Keratinocyte (primary cell): ENCODE results near the gene WBP1L. TPM values are rescaled to one million over a fixed set of nuclear protein-coding genes. Genes with fewer than 3 reads are reported as not detected.

Source experiments
- DNase-seq: peaks from one replicate; pipeline ENCODE4 v3.0.0-alpha.2; 2011; ENCODE audit warnings: low read depth, missing footprints, low spot score
- FAIRE-seq: peaks from 2 replicates; lab custom pipeline; 2011; peaks lifted over from hg19 to GRCh38; lab: Jason Lieb, UNC
- H2AFZ ChIP-seq: 2 replicates; pipeline ENCODE4 v1.6.0; 2012; ENCODE audit warnings: low read length, control low read depth, inconsistent platforms; ENCODE audit not compliant: control insufficient read depth
- H3K27ac ChIP-seq: 2 replicates; pipeline ENCODE4 v1.5.1; 2011; ENCODE audit warnings: low read length; ENCODE audit not compliant: control insufficient read depth, insufficient read depth
- H3K27me3 ChIP-seq: 3 replicates; pipeline ENCODE4 v1.6.0; 2011; ENCODE audit warnings: low read length; ENCODE audit not compliant: control insufficient read depth, insufficient read depth; ENCODE audit errors: extremely low read depth
- H3K36me3 ChIP-seq, 2 experiments: 2 replicates in 1 of 2; 3 replicates in 1 of 2; pipeline ENCODE4 v1.5.1; 2011; ENCODE audit warnings: low read length in 2 of 2, mild to moderate bottlenecking in 1 of 2; ENCODE audit not compliant: control insufficient read depth in 2 of 2, insufficient read depth in 2 of 2; ENCODE audit errors: extremely low read depth in 1 of 2
- H3K4me1 ChIP-seq: 3 replicates; pipeline ENCODE4 v1.5.1; 2011; ENCODE audit warnings: low read length; ENCODE audit not compliant: control insufficient read depth, insufficient read depth; ENCODE audit errors: extremely low read depth
- H3K4me2 ChIP-seq: 3 replicates; pipeline ENCODE4 v1.6.0; 2011; ENCODE audit warnings: low read depth, low read length; ENCODE audit not compliant: control insufficient read depth, insufficient read depth; ENCODE audit errors: extremely low read depth
- H3K4me3 ChIP-seq, 3 experiments: fragments of 200-600 bp in 1 of 3; sonication (generic) in 1 of 3; 2 replicates in 2 of 3; 3 replicates in 1 of 3; pipeline ENCODE4 v1.5.1; 2011 to 2016; ENCODE audit warnings: low read length in 3 of 3, mild to moderate bottlenecking in 3 of 3, control low read depth in 2 of 3, inconsistent platforms in 1 of 3, low read depth in 1 of 3, mixed read lengths in 1 of 3, mixed run types in 1 of 3, moderate library complexity in 1 of 3; ENCODE audit not compliant: control insufficient read depth in 2 of 3, insufficient read depth in 2 of 3; ENCODE audit errors: extremely low read depth in 1 of 3
- H3K79me2 ChIP-seq: 2 replicates; pipeline ENCODE4 v1.6.0; 2012; ENCODE audit warnings: low read length; ENCODE audit not compliant: control insufficient read depth, insufficient read depth
- H3K9ac ChIP-seq: 3 replicates; pipeline ENCODE4 v1.6.0; 2011; ENCODE audit warnings: low read length; ENCODE audit not compliant: control insufficient read depth, insufficient read depth; ENCODE audit errors: extremely low read depth
- H3K9me1 ChIP-seq: 3 replicates; pipeline ENCODE4 v1.6.0; 2011; ENCODE audit warnings: low read length; ENCODE audit not compliant: control insufficient read depth, insufficient read depth; ENCODE audit errors: extremely low read depth
- H3K9me3 ChIP-seq: 2 replicates; pipeline ENCODE4 v1.5.1; 2012; ENCODE audit warnings: low read depth, low read length; ENCODE audit not compliant: control insufficient read depth
- H4K20me1 ChIP-seq: 3 replicates; pipeline ENCODE4 v1.6.0; 2011; ENCODE audit warnings: low read length; ENCODE audit not compliant: control insufficient read depth, insufficient read depth; ENCODE audit errors: extremely low read depth
- CTCF ChIP-seq, 3 experiments: IDR thresholded peaks in 1 of 3; conservative IDR thresholded peaks in 1 of 3; optimal IDR thresholded peaks in 1 of 3; 2 replicates in 2 of 3; 3 replicates in 1 of 3; pipeline versions ENCODE3 to v1.5.1; 2011; ENCODE audit warnings: low read length in 3 of 3, mild to moderate bottlenecking in 3 of 3, moderate library complexity in 2 of 3, control low read depth in 1 of 3, inconsistent platforms in 1 of 3; ENCODE audit not compliant: insufficient read depth in 2 of 3; ENCODE audit errors: extremely low read depth in 1 of 3
- EZH2 ChIP-seq: IDR thresholded peaks from one replicate; pipeline ENCODE4 v1.6.1; 2012; ENCODE audit warnings: inconsistent platforms, mild to moderate bottlenecking, low read length, moderate library complexity
- dilution Hi-C: fragments of 300-500 bp; cut with MboI; formaldehyde crosslinking; loops from one replicate; pipeline ENCODE4 v1.7.0; 2020; ENCODE audit warnings: low sequenced_read_pairs; ENCODE audit not compliant: extremely low pct_ligation_motif_present
- polyA plus RNA-seq, 5 experiments: library from polyadenylated mRNA; depleted of rRNA in 3 of 5; stranded (reverse) in 3 of 5; stranded (forward) in 1 of 5; unstranded in 1 of 5; fragments of >200 nt; gene quantifications; 1 replicate in 1 of 5; 2 replicates in 3 of 5; 3 replicates in 1 of 5; pipeline versions ENCODE4 v1.2.1 to v1.2.3, GENCODE V29; 2011 to 2012; ENCODE audit warnings: missing spikeins in 2 of 5, low read depth in 1 of 5, low replicate concordance in 1 of 5
- small RNA-seq, 3 experiments: library from RNA; depleted of rRNA; stranded (forward); fragments of <200 nt; gene quantifications; one replicate each; pipeline ENCODE3, GENCODE V24; 2012; ENCODE audit warnings: low read depth in 3 of 3, low replicate concordance in 1 of 3; ENCODE audit not compliant: insufficient read length in 3 of 3

Gene WBP1L
- polyA plus RNA-seq, 1 donor (not counting 4 experiments of a cell fraction or from before 2014, with no cell fraction given), result 24.3 TPM

DNA sequence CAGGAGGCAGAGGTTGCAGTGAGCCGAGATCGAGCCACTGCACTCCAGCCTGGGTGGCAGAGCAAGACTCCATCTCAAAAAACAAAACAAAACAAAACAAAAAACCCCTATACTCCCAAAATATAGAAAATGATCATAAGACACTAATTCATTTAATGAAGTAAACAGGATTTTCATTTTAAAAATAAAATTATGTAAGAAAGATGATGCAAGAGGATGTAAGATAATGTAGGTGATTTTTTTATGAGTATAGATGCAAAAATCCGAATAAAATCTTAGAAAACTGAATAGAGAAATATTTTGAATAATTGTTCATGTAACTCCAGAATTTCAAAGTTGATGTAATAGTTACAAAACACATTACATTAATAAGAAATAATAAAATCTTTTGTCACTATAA lies 121.9 kb downstream of the WBP1L start:
- Histone ChIP-seq H2AFZ (no peak overlapping the region), H3K9me1 (no peaks in the 10 kb centered on the region), H3K79me2 (no peaks in the 10 kb centered on the region), H3K36me3 (peaks cover 0 to 1% of the 10 kb centered on the region in 2 experiments), H3K9ac (no peak overlapping the region), H3K27me3 (no peaks in the 10 kb centered on the region), H3K27ac (no peak overlapping the region), H3K4me3 (no peak overlapping the region), H4K20me1 (no peaks in the 10 kb centered on the region), H3K4me1 (peaks cover 5% of the 10 kb centered on the region), H3K4me2 (no peak overlapping the region), H3K9me3 (no peaks in the 10 kb centered on the region)
- TF ChIP-seq CTCF (optimal IDR thresholded peaks at IDR 0.05 in 1 of 3, IDR thresholded peaks at IDR 0.05 in 1 of 3, conservative IDR thresholded peaks at IDR 0.05 in 1 of 3; ENCODE audit: extremely low read depth in 1 of 3, insufficient read depth in 2 of 3, low read length in 3 of 3) (no peak), EZH2 (no peak)
- dilution Hi-C loops, result no loop called here
- FAIRE-seq (no peak), DNase-seq (no peak)

Small RNA genes within 50 kb of the gene (small RNA-seq; reads per million reads assigned to genes)
- gene RNU6-1231P, result 0 to 0.25 (median 0) reads per million in 3 experiments

Other genes starting within 250 kb of the WBP1L start
- gene ACTR1A, start 241.2 kb upstream of the WBP1L start, polyA plus RNA-seq, result 160 to 229 TPM (median 162 TPM) in 3 replicates
- gene SUFU, start 240.0 kb upstream of the WBP1L start, polyA plus RNA-seq, result 3.7 to 6.8 TPM (median 4.8 TPM) in 3 replicates
- gene TRIM8, start 99.5 kb upstream of the WBP1L start, polyA plus RNA-seq, result 16.9 to 45.1 TPM (median 24.8 TPM) in 3 replicates
- 7.0 to 10.7 TPM (median 9.2 TPM) in 3 replicates for gene ARL3, start 29.6 kb upstream of the WBP1L start, polyA plus RNA-seq
- 1.7 to 5.7 TPM (median 5.0 TPM) in 3 replicates for gene SFXN2, start 29.3 kb upstream of the WBP1L start, polyA plus RNA-seq
- not detected in 3 replicates for gene CYP17A1, start 93.5 kb downstream of the WBP1L start, polyA plus RNA-seq
- gene BORCS7, start 110.3 kb downstream of the WBP1L start, polyA plus RNA-seq, result 19.8 to 25.9 TPM (median 24.4 TPM) in 3 replicates
- 0.80 to 2.0 TPM (median 0.85 TPM) in 3 replicates for gene AS3MT, start 125.5 kb downstream of the WBP1L start, polyA plus RNA-seq
- 1.4 to 2.6 TPM (median 1.5 TPM) in 3 replicates for gene CNNM2, start 174.3 kb downstream of the WBP1L start, polyA plus RNA-seq